ENCODE results near the gene ACP6.
A peak's percentile ranks its signal among the peaks of the same experiment; 100 is the strongest.
"Not testable (repeated sequence)": the region's sequence is repeated elsewhere in the genome, so short reads cannot be mapped to it uniquely, and the experiment has no call there.

The ACP6 gene

GRCh38 chr1:147618771-147619170 lies 51.6 kb downstream of the ACP6 start:
- DNase-seq: no peak

- DNase-seq: no peak
Observed at GRCh38 chr1:147618077-147618569, 52.2 kb downstream of the ACP6 start.

DNA sequence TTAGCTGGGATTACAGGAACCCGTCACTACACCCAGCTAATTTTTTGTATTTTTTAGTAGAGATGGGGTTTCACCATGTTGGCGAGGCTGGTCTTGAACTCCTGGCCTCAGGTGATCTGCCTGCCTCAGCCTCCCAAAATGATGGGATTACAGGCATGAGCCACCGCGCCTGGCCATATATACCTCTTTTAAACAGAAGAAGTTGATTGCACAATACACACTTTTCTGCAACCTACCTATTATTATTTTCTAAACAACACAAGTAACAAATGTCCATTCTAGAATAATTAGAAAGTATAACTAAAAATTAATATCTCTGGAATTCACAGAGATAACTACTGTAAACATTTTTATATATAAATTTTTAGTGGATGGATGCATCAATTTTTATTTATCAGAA lies 55.4 kb downstream of the ACP6 start:
- not testable (repeated sequence) for DNase-seq

GRCh38 chr1:147613506-147613905 lies 56.8 kb downstream of the ACP6 start:
- DNase-seq: peak in 2 of 3 experiments; percentile 49 to 83

GRCh38 chr1:147612366-147612765 lies 58.0 kb downstream of the ACP6 start:
- peak; percentile 83 to 98 (median 91) for DNase-seq

- peak in 1 of 3 experiments; percentile 40 for DNase-seq
Observed at GRCh38 chr1:147611586-147611985, 58.7 kb downstream of the ACP6 start.

DNA sequence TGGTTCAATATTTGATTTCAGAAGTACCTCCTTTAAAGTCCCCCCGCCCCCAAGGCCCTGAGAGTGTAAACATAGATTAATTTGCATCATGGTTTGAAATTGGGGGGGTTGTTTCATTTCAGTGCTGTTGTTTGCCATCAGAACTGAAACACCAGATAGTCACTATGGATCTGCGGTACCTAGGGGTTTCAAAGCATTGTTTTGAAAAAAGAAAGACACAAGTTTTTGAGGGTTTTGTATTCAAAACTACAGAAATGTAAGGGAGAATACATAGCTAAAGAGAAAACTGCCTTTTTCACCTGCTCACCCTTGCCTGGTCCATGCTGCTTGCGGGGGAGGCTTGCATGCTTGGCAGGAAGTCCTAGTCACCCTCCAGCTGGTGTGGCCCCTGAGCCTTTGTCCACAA lies 59.3 kb downstream of the ACP6 start:
- peak in 2 of 3 experiments; percentile 43 to 68 for DNase-seq

DNA sequence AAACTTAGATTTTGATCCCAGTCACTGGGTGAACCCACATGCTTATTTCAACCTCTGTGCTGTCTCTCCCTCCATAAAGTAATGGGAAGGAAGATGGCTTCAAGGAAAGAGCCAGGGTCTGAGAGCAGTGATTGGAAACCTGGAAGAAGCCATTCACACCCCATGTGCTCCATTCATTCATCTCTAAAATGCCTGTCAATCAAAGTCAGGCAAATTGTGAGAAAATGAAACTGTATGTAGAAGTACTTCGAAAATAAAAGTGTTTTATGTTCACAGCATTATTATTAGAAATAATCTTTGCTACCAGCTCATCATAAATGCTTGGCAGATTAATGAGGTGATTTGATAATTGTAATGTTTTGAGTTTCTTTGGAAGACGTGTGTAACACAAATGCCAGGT lies 61.0 kb downstream of the ACP6 start:
- DNase-seq: peak in 1 of 3 experiments; percentile 34

DNA sequence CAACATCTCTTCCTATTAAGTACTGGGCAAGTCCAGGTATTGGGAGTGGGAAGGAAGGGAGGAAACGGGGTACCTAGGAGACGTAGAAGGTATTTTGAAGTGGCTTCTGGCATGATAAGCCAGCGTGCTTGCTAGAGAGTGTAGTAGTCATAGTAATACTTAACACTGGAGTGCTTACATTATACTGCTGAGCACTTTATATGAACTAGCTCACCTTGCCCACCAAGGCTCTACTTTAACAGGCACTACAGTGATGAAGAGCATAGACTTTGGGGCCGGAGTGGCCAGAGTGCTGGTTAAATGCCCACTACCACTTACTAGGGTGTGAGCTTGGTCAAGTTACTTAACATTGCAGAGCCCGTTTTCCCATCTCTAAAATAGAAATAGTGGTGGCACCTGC lies 61.7 kb downstream of the ACP6 start:
- peak in 2 of 3 experiments; percentile 32 to 44 for DNase-seq

GRCh38 chr1:147605591-147605990 lies 64.7 kb downstream of the ACP6 start:
- DNase-seq: no peak

DNA sequence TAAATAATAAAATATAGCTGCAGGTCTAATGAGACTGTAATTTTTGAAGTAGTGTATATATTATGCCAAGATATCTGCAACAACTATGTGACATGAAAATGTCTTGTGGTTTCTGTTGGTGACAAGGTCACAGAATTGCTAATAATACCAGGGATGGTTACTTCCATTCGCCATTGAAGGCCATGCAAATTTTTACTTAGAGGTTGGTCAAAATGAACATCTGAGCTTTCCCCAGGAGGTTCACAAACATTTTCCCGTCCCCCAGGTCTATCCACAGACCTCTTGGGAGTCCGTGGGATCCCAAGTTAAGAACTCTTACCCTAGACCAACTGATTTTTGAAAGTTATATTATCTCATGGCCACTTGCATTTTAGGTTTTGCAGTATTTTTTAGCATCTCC lies 66.3 kb downstream of the ACP6 start:
- DNase-seq: no peak

DNA sequence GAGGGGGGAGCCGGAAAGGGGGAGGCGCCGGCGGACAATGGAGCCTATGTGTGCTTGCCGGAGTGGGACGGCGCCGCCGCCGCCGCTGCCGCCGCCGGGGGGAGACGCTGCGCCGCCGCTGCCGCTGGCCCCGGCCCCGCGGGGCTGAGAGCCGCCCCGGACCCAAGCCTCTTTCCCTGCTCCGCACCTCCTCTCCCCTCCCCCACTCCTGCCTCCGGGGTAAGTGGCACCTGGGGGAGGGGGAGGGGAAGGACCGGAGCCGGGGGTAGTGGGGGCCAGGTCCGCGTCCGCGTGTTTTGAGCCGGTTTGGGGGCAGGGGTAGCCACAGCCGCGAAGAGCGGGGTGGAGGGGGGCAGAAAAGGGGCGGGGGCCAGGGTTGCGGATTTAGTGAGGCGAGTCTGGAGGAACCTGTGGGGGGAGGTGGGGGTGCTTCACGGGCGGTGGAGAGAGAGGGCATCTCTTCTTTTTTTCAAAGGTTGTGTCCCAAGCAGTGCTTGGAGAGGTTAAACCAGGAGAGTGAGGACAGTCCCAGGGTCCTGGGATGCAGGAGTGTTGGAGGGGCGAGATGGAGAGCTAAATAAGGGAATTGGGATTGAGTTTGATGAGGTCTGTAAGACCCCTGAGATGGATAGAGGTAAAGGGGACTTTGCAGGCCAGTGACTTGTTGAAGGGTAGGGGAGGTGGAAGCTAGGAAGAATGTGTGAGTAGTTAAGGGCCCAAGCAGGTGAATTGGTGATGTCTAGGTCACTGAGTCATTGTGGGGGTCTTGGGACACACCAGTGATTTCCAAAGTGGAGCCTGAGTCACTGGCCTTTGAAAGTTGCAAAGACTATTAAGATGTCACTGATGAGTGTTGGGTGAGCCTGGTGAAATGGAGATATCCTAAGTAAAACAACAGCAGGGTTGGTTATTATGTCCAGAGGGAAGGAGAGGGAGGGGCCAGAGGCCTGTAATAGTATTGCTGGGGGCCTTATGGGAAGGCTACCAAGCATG lies 69.9 kb downstream of the ACP6 start:
- DNase-seq: peak in 2 of 3 experiments; percentile 63 to 69

GRCh38 chr1:147599362-147600118 lies 70.8 kb downstream of the ACP6 start:
- DNase-seq: peak; percentile 94 to 100 (median 99)

- DNase-seq: peak in 1 of 3 experiments; percentile 38
Observed at GRCh38 chr1:147598621-147599361, 71.5 kb downstream of the ACP6 start.

- DNase-seq: no peak
Observed at GRCh38 chr1:147597010-147597409, 73.3 kb downstream of the ACP6 start.
